HL-60/S4 treated with phorbol 12-myristate 13-acetate at 8.2 ng/mL for 4 days and 3 days (cell line): ENCODE measurements around the gene GATAD2A.

Experiments
- in situ Hi-C: fragments of 300-500 bp; cut with MboI; formaldehyde crosslinking; loops from 2 replicates; pipeline ENCODE4 v1.15.0; 2022; ENCODE audit warnings: low sequenced_read_pairs

The GATAD2A gene

GRCh38 chr19:19502808-19503602 lies 97.5 kb downstream of the GATAD2A start:
- in situ Hi-C loops: no loop called here

- in situ Hi-C loops: no loop called here
Measured at GRCh38 chr19:19504754-19505668, 99.5 kb downstream of the GATAD2A start.

GRCh38 chr19:19505669-19506326 lies 100.3 kb downstream of the GATAD2A start:
- in situ Hi-C loops: no loop called here

GRCh38 chr19:19506592-19506991 lies 101.1 kb downstream of the GATAD2A start:
- in situ Hi-C loops: no loop called here

GRCh38 chr19:19507354-19507753 lies 101.9 kb downstream of the GATAD2A start:
- in situ Hi-C loops: no loop called here

- in situ Hi-C loops: no loop called here
Measured at GRCh38 chr19:19508217-19508616, 102.7 kb downstream of the GATAD2A start.

- in situ Hi-C loops: no loop called here
Measured at GRCh38 chr19:19510432-19510831, 105.0 kb downstream of the GATAD2A start.

GRCh38 chr19:19513682-19514081 lies 108.2 kb downstream of the GATAD2A start:
- in situ Hi-C loops: no loop called here

- in situ Hi-C loops: no loop called here
Measured at GRCh38 chr19:19514215-19514657, 108.8 kb downstream of the GATAD2A start.

- in situ Hi-C loops: no loop called here
Measured at GRCh38 chr19:19514881-19515641, 109.6 kb downstream of the GATAD2A start, which contains the start of gene TSSK6. TSS of gene TSSK6 (minus strand) at chr19:19515548. CDS start at chr19:19515427, 121 bp downstream.

- in situ Hi-C loops: no loop called here
Measured at GRCh38 chr19:19515642-19516519, 110.4 kb downstream of the GATAD2A start, which contains the start of gene NDUFA13. TSS of gene NDUFA13 (plus strand) at chr19:19516225. CDS start at chr19:19516239, 14 bp downstream.

- in situ Hi-C loops: no loop called here
Measured at GRCh38 chr19:19517235-19517619, 111.8 kb downstream of the GATAD2A start.

- in situ Hi-C loops: no loop called here
Measured at GRCh38 chr19:19520989-19521388, 115.5 kb downstream of the GATAD2A start.

GRCh38 chr19:19523177-19523576 lies 117.7 kb downstream of the GATAD2A start:
- in situ Hi-C loops: no loop called here

GRCh38 chr19:19524053-19524452 lies 118.6 kb downstream of the GATAD2A start:
- in situ Hi-C loops: no loop called here

GRCh38 chr19:19525611-19526380 lies 120.3 kb downstream of the GATAD2A start:
- in situ Hi-C loops: no loop called here

GRCh38 chr19:19526581-19527370 lies 121.3 kb downstream of the GATAD2A start:
- in situ Hi-C loops: no loop called here

- in situ Hi-C loops: no loop called here
Measured at GRCh38 chr19:19527371-19527656, 121.8 kb downstream of the GATAD2A start.
